Sigmoid colon (tissue), 4 donors: ENCODE measurements around the gene INF2.

Experiments used
- CTCF ChIP-seq, 4 experiments: fragments of 450-650 bp in 3 of 4; fragments of 200-600 bp in 1 of 4; IDR thresholded peaks; one replicate each; pipeline ENCODE4 v1.5.1; 2016 to 2019; ENCODE audit warnings: antibody characterized with exemption in 4 of 4, mild to moderate bottlenecking in 3 of 4, moderate library complexity in 2 of 4
- EP300 ChIP-seq, 4 donors: sonication (generic); formaldehyde crosslinking; IDR thresholded peaks; one replicate each; pipeline ENCODE4 v1.6.1; 2017; ENCODE audit warnings: antibody characterized with exemption in 4 of 4
- POLR2A ChIP-seq, 2 donors: fragments of 450-650 bp; IDR thresholded peaks; one replicate each; pipeline ENCODE4 v1.6.1; 2016; ENCODE audit warnings: antibody characterized with exemption in 2 of 2, mild to moderate bottlenecking in 2 of 2, moderate library complexity in 2 of 2
- POLR2AphosphoS5 ChIP-seq, 4 donors: sonication (generic); formaldehyde crosslinking; IDR thresholded peaks; one replicate each; pipeline ENCODE4 v1.6.1; 2017; ENCODE audit warnings: antibody characterized with exemption in 4 of 4

GRCh38 chr14:104698688-104699425 is 9.4 kb downstream of the INF2 start:
- TF ChIP-seq POLR2AphosphoS5 (IDR thresholded peaks at IDR 0.05), result no peak
- no peak for TF ChIP-seq EP300 (IDR thresholded peaks at IDR 0.05)
- no peak for TF ChIP-seq POLR2A (IDR thresholded peaks at IDR 0.05)
- TF ChIP-seq CTCF (IDR thresholded peaks at IDR 0.05), result no peak
